Cardiac muscle cell (in vitro differentiated cells and primary cell): ENCODE measurements around the gene TADA1. TPM values are rescaled to one million over a fixed set of nuclear protein-coding genes. Genes with fewer than 3 reads are reported as not detected.

Experiments used
- DNase-seq, 2 donors: peaks; one replicate each; pipeline versions ENCODE4 v3.0.0 to v3.0.0-alpha.2; 2010 to 2017; ENCODE audit warnings: low read depth in 1 of 2, low spot score in 1 of 2
- H3K27ac ChIP-seq: fragments of 200-600 bp; sonication (generic); 2 replicates; pipeline ENCODE4 v1.5.1; 2016
- H3K27me3 ChIP-seq: fragments of 200-600 bp; sonication (generic); 2 replicates; pipeline ENCODE4 v1.6.0; 2016; ENCODE audit warnings: control low read depth
- H3K36me3 ChIP-seq: fragments of 200-600 bp; sonication (generic); 2 replicates; pipeline ENCODE4 v1.5.1; 2016; ENCODE audit warnings: control low read depth
- H3K4me1 ChIP-seq: fragments of 200-600 bp; sonication (generic); 2 replicates; pipeline ENCODE4 v1.8.1; 2017; ENCODE audit warnings: low read depth, mild to moderate bottlenecking, mixed run types
- H3K4me3 ChIP-seq: fragments of 200-600 bp; sonication (generic); 2 replicates; pipeline ENCODE4 v1.5.1; 2016; ENCODE audit warnings: mild to moderate bottlenecking
- H3K9me3 ChIP-seq: fragments of 200-600 bp; sonication (generic); 2 replicates; pipeline ENCODE4 v1.5.1; 2017; ENCODE audit warnings: low read depth, mild to moderate bottlenecking, control low read depth
- CTCF ChIP-seq: IDR thresholded peaks from 2 replicates; pipeline ENCODE4 v1.5.1; 2012; ENCODE audit warnings: low read depth, mild to moderate bottlenecking, low read length
- polyA plus RNA-seq: library from polyadenylated mRNA; unstranded; fragments of >200 nt; fragmentation: Nextera tagmentation; extraction: Ambion mirVana; gene quantifications from 2 replicates; pipeline ENCODE4 v1.2.1, GENCODE V29; 2016
- total RNA-seq: library from RNA; depleted of rRNA; stranded (reverse); fragments of >200 nt; gene quantifications from 2 replicates; pipeline ENCODE4 v1.2.3, GENCODE V29; 2016

TADA1 gene
- total and polyA plus RNA-seq, 2 experiments from 2014 or later, result 15.9 to 18.3 TPM

DNA sequence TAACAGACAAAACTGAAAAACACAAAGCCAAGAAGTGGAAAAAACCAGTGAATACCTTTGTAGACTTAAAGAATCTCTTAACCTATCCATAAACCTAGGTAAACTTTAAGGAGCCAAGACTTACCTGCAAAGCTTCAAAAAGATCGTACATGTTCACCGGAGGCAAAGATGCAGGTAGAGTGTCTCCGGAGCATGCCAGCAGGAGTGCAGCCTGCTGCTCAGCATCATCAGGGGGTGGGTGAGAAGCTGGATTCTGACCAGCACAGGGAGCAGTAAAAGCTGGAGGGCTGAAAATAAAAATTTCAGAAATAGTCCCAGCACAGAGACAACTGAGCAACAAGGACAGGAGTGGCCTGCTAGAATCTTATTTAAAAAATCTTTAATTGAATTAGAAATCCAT is 18.1 kb downstream of the TADA1 start:
- Histone ChIP-seq H3K4me3 (no peak overlapping the region), H3K9me3 (no peaks in the 10 kb centered on the region), H3K27me3 (no peaks in the 10 kb centered on the region), H3K4me1 (no peaks in the 10 kb centered on the region), H3K27ac (peak overlapping the region; percentile 65), H3K36me3 (peaks cover 61% of the 10 kb centered on the region)
- DNase-seq, result no peak
- TF ChIP-seq CTCF, result no peak

- Histone ChIP-seq H3K27me3 (no peaks in the 10 kb centered on the region), H3K27ac (peak overlapping the region; percentile 60), H3K4me1 (no peaks in the 10 kb centered on the region), H3K36me3 (peaks cover 72% of the 10 kb centered on the region), H3K4me3 (no peak overlapping the region), H3K9me3 (no peaks in the 10 kb centered on the region)
- no peak for DNase-seq
- no peak for TF ChIP-seq CTCF
Observed at GRCh38 chr1:166855558-166855957, 20.5 kb downstream of the TADA1 start.

DNA sequence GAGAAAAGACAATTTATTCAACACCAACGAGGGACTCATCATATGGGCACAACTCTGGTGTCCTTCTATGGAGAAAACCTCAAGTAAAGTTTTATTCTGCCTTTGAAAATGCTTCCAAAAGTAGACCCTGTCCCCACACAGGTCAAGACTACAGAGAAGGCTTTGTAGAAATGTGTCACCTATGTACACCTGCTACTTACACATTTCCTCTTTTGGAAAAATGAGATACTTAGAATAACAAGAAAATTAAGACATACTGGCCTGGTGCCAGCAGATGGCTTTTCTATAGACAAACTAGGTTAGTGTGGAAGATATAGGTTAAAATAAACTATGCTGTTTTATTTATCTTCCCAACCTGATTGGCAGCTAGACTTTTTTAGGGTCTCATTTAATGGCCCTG is 23.1 kb downstream of the TADA1 start:
- H3K36me3 ChIP-seq, result peaks cover 94% of the 10 kb centered on the region
- H3K27ac ChIP-seq, result peak overlapping the region; percentile 25
- DNase-seq, result no peak
- no peak for TF ChIP-seq CTCF
- H3K9me3 ChIP-seq, result no peaks in the 10 kb centered on the region
- no peaks in the 10 kb centered on the region for H3K4me1 ChIP-seq
- no peak overlapping the region for H3K4me3 ChIP-seq
- H3K27me3 ChIP-seq, result no peaks in the 10 kb centered on the region

DNA sequence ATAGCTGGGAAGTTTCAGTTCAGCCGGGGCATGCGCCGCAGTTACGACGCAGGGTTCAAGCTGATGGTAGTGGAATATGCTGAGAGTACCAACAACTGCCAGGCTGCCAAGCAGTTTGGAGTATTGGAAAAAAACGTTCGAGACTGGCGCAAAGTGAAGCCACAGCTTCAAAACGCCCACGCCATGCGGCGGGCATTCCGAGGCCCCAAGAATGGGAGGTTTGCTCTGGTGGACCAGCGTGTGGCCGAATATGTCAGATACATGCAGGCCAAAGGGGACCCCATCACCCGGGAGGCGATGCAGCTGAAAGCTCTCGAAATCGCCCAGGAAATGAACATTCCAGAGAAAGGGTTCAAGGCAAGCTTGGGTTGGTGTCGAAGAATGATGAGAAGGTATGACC is 26.9 kb downstream of the TADA1 start:
- DNase-seq, result no peak
- Histone ChIP-seq H3K36me3 (peaks cover 85% of the 10 kb centered on the region), H3K4me1 (peaks cover 6% of the 10 kb centered on the region), H3K9me3 (no peaks in the 10 kb centered on the region), H3K4me3 (no peak overlapping the region), H3K27ac (no peak overlapping the region), H3K27me3 (no peaks in the 10 kb centered on the region)
- TF ChIP-seq CTCF, result no peak

DNA sequence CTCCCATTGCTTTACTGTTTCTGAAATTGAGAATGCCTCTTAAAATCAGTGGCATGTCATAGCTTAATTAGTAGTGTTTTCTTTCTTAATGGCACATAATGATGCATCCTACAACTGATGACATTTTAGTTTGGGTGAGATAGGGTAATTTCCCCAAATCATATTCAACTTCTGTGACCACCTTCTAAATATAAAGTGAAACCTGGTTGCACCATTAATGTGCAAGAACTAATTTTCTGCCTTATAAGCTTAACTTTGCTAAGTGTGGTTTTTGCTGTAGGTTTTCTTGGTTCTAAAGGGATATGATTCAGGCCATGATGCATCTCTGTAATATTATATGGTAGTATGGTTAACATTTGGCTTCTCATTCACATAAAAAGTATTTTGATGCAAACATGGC is 27.9 kb downstream of the TADA1 start:
- Histone ChIP-seq H3K27me3 (no peaks in the 10 kb centered on the region), H3K4me3 (no peak overlapping the region), H3K27ac (no peak overlapping the region), H3K4me1 (peaks cover 15% of the 10 kb centered on the region), H3K9me3 (no peaks in the 10 kb centered on the region), H3K36me3 (peaks cover 78% of the 10 kb centered on the region)
- no peak for TF ChIP-seq CTCF
- no peak for DNase-seq

GRCh38 chr1:166844791-166845190 is 31.3 kb downstream of the TADA1 start:
- Histone ChIP-seq H3K4me3 (no peak overlapping the region), H3K36me3 (peaks cover 63% of the 10 kb centered on the region), H3K27me3 (no peaks in the 10 kb centered on the region), H3K4me1 (peaks cover 43% of the 10 kb centered on the region), H3K9me3 (no peaks in the 10 kb centered on the region), H3K27ac (peak overlapping the region; percentile 97)
- DNase-seq, result no peak
- TF ChIP-seq CTCF, result no peak
